ENCODE data around the gene FOXB1. TPM values are rescaled to one million over a fixed set of nuclear protein-coding genes. Genes with fewer than 3 reads are reported as not detected.
A peak's percentile ranks its signal among the peaks of the same experiment; 100 is the strongest.

Gene FOXB1
- total RNA-seq, 2 experiments from 2014 or later: 0.50 to 0.52 TPM

DNA sequence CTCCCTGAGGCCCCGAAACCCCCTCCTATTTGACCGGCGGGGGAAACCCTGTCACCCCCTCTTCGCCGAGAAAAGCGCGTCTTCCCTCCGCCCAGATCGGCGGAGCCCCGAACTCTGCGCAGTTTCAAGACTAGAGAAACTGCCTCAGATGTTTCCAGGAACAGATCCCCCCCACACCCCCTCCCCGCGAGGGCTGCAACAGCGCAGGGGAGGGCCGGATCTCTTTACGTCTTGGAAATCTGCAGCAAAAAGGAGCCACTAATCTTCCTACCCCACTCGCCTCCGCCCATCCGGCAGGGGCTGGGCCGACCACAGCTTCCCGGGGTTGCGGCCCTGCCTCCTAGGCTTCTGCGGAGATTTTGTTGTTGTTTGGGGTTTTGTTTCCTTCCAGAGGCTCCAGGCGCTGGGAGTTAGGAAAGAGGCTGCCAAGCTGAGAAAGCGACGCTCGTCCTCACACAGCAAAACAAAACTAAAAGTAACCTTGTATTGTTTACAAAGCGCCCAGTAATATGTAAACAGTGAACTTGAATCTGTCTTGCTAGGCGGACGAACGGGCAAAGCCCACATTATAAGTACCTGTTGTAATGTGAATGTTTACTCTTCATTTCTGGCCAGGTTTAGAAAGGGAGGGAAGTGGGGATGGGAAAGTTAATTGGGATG lies 2.2 kb downstream of the FOXB1 start:
- ChIA-PET CTCF (interaction anchor here (1.3 to 1.5 kb wide), 3 partner anchors 9 to 320 kb away, joined by 3 to 10 read pairs (median 6); no protein-coding TSS in a partner anchor), POLR2A (no interaction called here)
- H3K27ac Mint-ChIP-seq: peak overlapping the region; percentile 90
- H3K36me3 Mint-ChIP-seq (ENCODE audit: low read depth): peaks cover 17% of the 10 kb centered on the region
- DNase-seq: peak; percentile 80
- peaks cover 55% of the 10 kb centered on the region for H3K4me1 Mint-ChIP-seq (ENCODE audit: low read depth)
- peak overlapping the region; percentile 94 for H3K4me3 Mint-ChIP-seq
- peak; percentile 72 for ATAC-seq
- H3K9me3 Mint-ChIP-seq (ENCODE audit: insufficient read depth): no peaks in the 10 kb centered on the region
- peaks cover 88% of the 10 kb centered on the region for H3K27me3 Mint-ChIP-seq (ENCODE audit: low read depth)

DNA sequence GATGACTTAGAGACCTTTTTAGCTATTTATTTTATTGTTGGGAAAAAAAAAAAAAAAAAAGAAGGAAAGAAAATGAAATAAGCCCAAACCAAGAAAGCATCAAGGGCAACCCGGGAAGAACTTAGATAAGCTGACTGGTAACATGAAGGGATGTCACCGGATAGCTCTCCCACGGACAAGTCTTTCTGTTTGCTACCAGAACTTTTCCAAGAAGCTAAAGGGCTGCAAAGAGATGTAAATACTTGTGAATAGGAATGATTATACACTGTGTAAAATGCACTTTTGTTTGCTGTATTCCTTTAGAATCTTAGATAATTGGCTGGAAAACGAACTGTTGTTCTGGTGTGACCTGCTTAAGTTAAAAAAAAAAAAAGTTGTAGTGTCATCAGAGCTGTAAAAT lies 2.8 kb downstream of the FOXB1 start:
- ATAC-seq (no peak), DNase-seq (no peak)
- peak overlapping the region; percentile 90 for H3K27ac Mint-ChIP-seq
- peaks cover 51% of the 10 kb centered on the region for H3K4me1 Mint-ChIP-seq (ENCODE audit: low read depth)
- peaks cover 16% of the 10 kb centered on the region for H3K36me3 Mint-ChIP-seq (ENCODE audit: low read depth)
- H3K27me3 Mint-ChIP-seq (ENCODE audit: low read depth): peaks cover 88% of the 10 kb centered on the region
- CTCF ChIA-PET: interaction anchor here (1.3 to 1.5 kb wide), 3 partner anchors 10 to 319 kb away, joined by 3 to 10 read pairs (median 6); no protein-coding TSS in a partner anchor
- peak overlapping the region; percentile 94 for H3K4me3 Mint-ChIP-seq
- no peaks in the 10 kb centered on the region for H3K9me3 Mint-ChIP-seq (ENCODE audit: insufficient read depth)
- POLR2A ChIA-PET: no interaction called here

DNA sequence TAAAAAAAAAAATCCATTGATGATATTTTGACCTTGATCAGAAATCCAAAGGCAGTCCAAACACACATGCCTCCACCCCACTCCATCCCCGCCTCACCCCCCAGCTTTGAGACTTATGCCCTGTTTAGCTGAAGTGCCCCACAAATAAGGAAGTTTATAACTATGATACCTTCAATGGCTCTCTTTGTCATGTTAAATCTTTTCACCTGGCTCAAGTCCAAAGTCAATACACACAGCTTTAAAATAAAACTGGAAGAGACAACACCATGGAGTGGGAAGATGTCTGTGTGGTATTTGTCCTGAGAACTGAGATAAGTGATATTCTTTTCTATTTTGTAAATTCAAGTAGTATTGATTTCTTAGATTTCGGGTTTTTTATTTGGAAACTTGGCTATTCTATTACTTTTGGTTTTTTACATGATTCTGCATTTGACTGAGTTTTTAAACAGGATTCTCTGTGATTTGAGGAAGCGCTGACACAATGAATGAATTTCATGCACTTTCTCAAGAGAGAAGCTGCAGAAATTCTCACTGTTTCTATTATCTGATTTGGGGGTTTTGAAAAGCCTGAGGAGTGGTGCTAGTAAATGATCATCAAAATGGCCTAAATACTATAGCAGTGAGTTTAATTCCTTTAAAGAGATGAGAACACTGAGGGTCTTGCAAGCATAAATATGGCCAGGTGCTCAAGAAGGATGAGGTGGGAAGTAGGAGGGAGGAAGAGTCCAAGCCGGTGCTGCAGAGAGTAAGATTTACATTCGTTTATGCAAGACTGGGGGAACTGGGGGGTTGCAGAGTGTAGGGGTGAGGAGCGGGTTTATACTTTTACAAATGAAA lies 5.2 kb downstream of the FOXB1 start:
- Mint-ChIP-seq H3K27ac (no peak overlapping the region), H3K36me3 (ENCODE audit: low read depth) (peaks cover 12% of the 10 kb centered on the region), H3K9me3 (ENCODE audit: insufficient read depth) (no peaks in the 10 kb centered on the region), H3K27me3 (ENCODE audit: low read depth) (peaks cover 85% of the 10 kb centered on the region), H3K4me1 (ENCODE audit: low read depth) (peaks cover 33% of the 10 kb centered on the region), H3K4me3 (no peak overlapping the region)
- CTCF ChIA-PET: interaction anchor here (0.9 kb wide), 1 partner anchor 12 kb away, joined by 4 read pairs; no protein-coding TSS in a partner anchor
- POLR2A ChIA-PET: no interaction called here
- DNase-seq (no peak), ATAC-seq (no peak)

DNA sequence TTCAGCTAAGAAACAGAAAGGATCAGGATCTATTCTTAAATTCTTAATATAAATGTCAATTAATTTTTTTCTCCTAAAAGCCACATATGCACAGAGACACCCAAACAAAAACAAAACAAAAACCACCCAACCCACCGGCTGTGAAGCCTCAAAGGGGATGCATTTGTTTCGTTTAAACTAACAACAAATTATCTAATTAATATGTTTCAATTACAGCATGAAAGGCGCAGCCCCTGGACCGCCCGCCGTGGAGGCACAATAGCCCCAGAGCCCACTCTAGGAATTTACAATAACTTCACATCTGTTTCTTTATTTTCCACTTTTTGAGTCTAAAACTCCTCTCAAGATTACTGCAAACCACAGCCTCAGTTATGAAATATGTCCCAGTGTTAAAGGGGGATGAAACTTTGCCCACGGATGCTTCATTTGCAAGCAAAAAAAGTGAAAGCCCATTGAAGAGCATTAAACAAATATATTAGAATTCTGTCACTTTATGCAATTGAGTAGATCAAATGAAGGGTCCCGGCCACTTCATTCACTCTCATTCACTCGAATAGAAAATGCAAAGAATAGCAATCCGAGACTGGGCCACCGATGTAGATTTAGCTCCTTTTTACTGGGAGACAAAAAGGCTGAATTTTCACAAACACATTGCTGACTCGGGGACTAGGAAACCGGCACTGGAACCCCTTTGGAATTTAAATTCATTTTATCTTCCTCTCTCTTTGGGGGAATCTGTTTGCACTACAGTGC lies 6.0 kb downstream of the FOXB1 start:
- Mint-ChIP-seq H3K4me3 (no peak overlapping the region), H3K4me1 (ENCODE audit: low read depth) (peaks cover 25% of the 10 kb centered on the region), H3K36me3 (ENCODE audit: low read depth) (peaks cover 7% of the 10 kb centered on the region), H3K27ac (no peak overlapping the region), H3K9me3 (ENCODE audit: insufficient read depth) (no peaks in the 10 kb centered on the region), H3K27me3 (ENCODE audit: low read depth) (peaks cover 83% of the 10 kb centered on the region)
- ATAC-seq: no peak
- no peak for DNase-seq
- POLR2A ChIA-PET: no interaction called here
- CTCF ChIA-PET: interaction anchor here (0.6 to 1.8 kb wide), 2 partner anchors 43 to 93 kb away, joined by 3 to 4 read pairs; no protein-coding TSS in a partner anchor

DNA sequence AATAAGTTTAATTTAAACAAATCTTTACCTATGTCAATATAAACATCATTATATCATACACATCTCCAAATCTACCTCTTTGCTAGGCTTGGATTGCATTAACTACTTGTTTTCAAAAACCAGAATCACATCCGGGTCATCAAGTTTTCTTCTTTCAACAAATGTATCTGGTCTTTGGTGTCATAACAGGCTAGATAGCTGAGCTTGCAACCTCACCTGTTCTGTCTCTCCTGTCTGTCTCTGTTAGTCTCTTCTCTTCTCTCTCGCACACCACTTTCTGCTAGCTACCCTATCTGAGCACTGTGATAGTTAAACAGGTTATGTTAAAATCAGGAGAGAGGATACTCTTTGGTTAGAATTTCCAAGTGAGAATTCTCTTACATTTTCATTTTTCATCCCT lies 6.7 kb downstream of the FOXB1 start:
- H3K27ac Mint-ChIP-seq: no peak overlapping the region
- POLR2A ChIA-PET: no interaction called here
- ATAC-seq (no peak), DNase-seq (no peak)
- no peak overlapping the region for H3K4me3 Mint-ChIP-seq
- CTCF ChIA-PET: interaction anchor here (1.8 kb wide), 1 partner anchor 94 kb away, joined by 4 read pairs; no protein-coding TSS in a partner anchor
- H3K4me1 Mint-ChIP-seq (ENCODE audit: low read depth): peaks cover 18% of the 10 kb centered on the region
- peaks cover 81% of the 10 kb centered on the region for H3K27me3 Mint-ChIP-seq (ENCODE audit: low read depth)
- H3K36me3 Mint-ChIP-seq (ENCODE audit: low read depth): peaks cover 6% of the 10 kb centered on the region
- no peaks in the 10 kb centered on the region for H3K9me3 Mint-ChIP-seq (ENCODE audit: insufficient read depth)

DNA sequence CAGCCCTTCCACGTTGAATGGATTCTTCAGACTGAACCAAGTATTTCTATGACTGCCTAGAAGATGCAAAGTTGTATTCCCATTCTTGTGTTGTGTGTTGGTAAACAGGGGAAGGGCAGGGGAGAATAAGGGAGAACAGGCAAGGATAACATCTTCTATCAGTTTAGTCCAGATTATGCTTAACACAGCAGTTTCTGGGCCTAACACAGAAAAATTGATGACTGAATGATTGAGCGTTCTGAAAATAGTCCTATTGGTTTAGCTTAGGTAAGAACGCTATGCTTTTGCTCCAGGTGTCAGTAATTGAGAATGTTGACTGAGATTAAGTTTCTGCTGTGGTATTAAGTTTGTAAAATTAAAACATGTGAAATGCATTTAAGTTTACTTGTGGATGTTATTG lies 8.6 kb downstream of the FOXB1 start:
- Mint-ChIP-seq H3K27ac (no peak overlapping the region), H3K27me3 (ENCODE audit: low read depth) (peaks cover 72% of the 10 kb centered on the region), H3K9me3 (ENCODE audit: insufficient read depth) (no peaks in the 10 kb centered on the region), H3K4me1 (ENCODE audit: low read depth) (peaks cover 11% of the 10 kb centered on the region), H3K36me3 (ENCODE audit: low read depth) (peaks cover 6% of the 10 kb centered on the region), H3K4me3 (no peak overlapping the region)
- ATAC-seq (no peak), DNase-seq (no peak)
- ChIA-PET CTCF (interaction anchor here (0.9 to 1.3 kb wide), 3 partner anchors 67 to 314 kb away, joined by 3 read pairs; no protein-coding TSS in a partner anchor), POLR2A (no interaction called here)

DNA sequence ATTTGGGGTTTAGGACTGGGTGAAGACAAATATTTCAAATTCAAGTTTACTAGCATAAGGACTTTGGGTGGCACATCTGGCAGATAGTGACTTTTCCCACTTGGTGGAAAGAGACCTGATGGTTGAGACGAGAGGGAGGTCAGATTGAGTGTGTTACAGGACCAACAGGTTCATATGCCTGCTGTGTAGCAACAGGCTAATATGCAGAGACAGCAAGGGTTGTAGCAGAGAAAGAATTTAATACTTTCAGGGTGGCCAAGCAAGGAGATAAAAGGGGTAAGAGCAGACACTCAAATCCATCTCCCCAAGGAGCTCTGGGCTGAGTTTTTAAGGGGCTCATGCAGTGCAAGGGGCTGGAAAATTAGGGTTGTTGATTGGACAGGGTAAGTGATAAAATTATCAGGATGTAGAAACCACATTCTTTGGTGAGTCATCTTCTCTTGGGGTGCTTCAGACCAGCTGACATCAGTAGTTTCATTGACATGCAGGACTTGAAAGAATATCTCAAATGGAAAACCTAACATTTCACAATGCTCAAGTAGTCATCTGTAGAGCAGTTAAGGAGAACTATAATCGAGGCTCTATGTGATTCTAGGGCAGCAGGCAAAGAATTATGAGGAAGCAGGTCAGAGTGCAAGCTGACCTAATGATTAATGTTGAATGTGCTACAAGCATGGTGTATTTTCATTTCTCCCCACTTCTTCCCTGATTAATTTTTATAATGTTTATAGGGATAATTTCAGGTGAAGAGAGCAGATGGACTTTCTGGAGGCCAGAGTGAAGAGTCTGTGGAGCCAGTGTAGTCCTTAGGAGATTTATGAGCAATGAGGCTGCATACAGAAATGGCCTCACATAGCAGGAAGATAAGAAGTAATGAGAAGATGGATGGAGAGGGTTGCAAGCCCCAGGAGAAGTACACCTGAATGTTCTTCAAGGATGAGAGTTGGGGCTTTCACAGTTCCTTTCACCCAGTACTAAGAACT lies 13.7 kb downstream of the FOXB1 start:
- Mint-ChIP-seq H3K4me1 (ENCODE audit: low read depth) (peaks cover 36% of the 10 kb centered on the region), H3K9me3 (ENCODE audit: insufficient read depth) (no peaks in the 10 kb centered on the region), H3K27ac (peak overlapping the region; percentile 44), H3K27me3 (ENCODE audit: low read depth) (peaks cover 27% of the 10 kb centered on the region), H3K4me3 (no peak overlapping the region), H3K36me3 (ENCODE audit: low read depth) (peaks cover 20% of the 10 kb centered on the region)
- ChIA-PET POLR2A (no interaction called here), CTCF (interaction anchor here (1.5 kb wide), 1 partner anchor 308 kb away, joined by 4 read pairs; no protein-coding TSS in a partner anchor)
- DNase-seq (no peak), ATAC-seq (peak; percentile 94)

DNA sequence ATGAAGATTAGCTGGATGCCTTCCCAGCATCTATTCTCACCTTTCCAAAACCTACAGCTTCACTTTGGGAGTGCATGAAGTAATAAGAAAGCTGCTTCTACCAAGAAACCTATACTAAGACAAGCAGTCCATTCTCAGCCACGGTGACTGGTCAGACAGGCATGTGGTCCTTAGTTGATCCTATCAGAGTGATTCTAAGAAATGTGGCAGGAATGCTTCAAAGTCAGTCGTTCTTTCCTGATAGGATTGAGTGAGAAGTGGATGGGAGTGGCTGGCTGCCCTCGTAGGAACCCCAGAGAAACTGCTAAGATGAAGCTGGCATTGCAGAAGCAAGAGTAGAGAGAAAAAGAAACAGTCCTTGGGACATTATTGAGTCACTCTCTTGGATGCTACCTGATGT lies 16.6 kb downstream of the FOXB1 start:
- H3K4me3 Mint-ChIP-seq: no peak overlapping the region
- H3K9me3 Mint-ChIP-seq (ENCODE audit: insufficient read depth): no peaks in the 10 kb centered on the region
- H3K4me1 Mint-ChIP-seq (ENCODE audit: low read depth): peaks cover 38% of the 10 kb centered on the region
- no peak overlapping the region for H3K27ac Mint-ChIP-seq
- POLR2A ChIA-PET: no interaction called here
- H3K36me3 Mint-ChIP-seq (ENCODE audit: low read depth): peaks cover 20% of the 10 kb centered on the region
- CTCF ChIA-PET: interaction anchor here (0.9 to 1.2 kb wide), 3 partner anchors 36 to 306 kb away, joined by 3 to 4 read pairs (median 3); no protein-coding TSS in a partner anchor
- ATAC-seq (no peak), DNase-seq (no peak)
- H3K27me3 Mint-ChIP-seq (ENCODE audit: low read depth): peaks cover 8% of the 10 kb centered on the region

DNA sequence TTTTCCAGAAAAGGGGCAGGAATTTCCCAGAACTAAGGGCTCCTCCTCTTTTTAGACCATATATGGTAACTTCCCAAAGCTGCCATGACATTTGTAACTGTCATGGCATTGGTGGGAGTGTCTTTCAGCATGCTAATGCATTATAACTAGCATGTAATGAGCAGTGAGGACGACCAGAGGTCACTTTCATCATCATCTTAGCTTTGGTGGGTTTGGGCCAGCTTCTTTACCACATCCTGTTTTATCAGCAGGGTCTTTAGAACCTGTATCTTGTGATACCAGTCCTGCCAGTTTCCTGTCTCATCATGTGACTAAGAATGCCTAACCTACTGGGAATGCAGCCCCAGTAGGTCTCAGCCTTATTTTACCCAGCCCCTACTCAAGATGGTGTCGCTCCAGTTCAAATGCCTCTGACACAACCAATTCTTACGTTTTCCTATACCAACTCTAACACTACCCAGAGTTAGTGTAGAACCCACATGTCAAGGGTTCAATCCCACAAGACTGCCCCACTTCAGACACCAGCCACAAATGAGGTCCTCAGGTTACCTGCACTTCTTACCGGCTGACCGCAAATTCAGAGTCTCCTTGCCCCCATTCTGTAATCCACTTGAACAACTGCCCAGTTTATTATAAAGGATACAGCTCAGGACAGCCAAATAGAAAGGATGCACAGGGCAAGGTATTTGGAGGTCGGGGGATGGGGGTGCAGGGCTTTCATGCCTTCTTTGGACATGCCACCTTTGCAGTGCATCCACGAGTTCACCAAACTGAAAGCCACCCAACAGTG lies 17.7 kb downstream of the FOXB1 start:
- peaks cover 2% of the 10 kb centered on the region for H3K27me3 Mint-ChIP-seq (ENCODE audit: low read depth)
- POLR2A ChIA-PET: no interaction called here
- DNase-seq (no peak), ATAC-seq (no peak)
- peaks cover 38% of the 10 kb centered on the region for H3K4me1 Mint-ChIP-seq (ENCODE audit: low read depth)
- H3K4me3 Mint-ChIP-seq: no peak overlapping the region
- H3K9me3 Mint-ChIP-seq (ENCODE audit: insufficient read depth): no peaks in the 10 kb centered on the region
- CTCF ChIA-PET: no interaction called here
- H3K36me3 Mint-ChIP-seq (ENCODE audit: low read depth): peaks cover 20% of the 10 kb centered on the region
- peak overlapping the region; percentile 26 for H3K27ac Mint-ChIP-seq

DNA sequence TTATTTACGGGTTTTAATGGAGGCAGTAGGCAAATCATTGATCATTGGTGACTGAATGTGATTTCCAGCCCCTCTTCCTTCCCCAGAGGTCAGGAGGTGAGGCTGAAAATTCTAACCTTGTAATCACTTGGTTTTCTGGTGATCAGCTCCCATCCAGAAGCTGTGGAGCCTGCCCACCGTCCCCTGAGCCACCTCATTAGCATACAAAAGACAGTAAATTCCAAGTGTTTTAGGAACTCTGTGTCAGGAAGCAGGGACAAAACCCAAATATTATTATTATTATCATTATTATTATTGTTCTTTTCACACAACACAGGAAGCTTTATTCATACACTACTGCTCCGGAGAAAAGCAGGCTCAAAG lies 18.2 kb downstream of the FOXB1 start:
- Mint-ChIP-seq H3K9me3 (ENCODE audit: insufficient read depth) (no peaks in the 10 kb centered on the region), H3K36me3 (ENCODE audit: low read depth) (peaks cover 17% of the 10 kb centered on the region), H3K4me1 (ENCODE audit: low read depth) (peaks cover 35% of the 10 kb centered on the region), H3K27ac (no peak overlapping the region), H3K4me3 (no peak overlapping the region), H3K27me3 (ENCODE audit: low read depth) (peaks cover 2% of the 10 kb centered on the region)
- POLR2A ChIA-PET: no interaction called here
- no peak for ATAC-seq
- DNase-seq: no peak
- CTCF ChIA-PET: no interaction called here
